Transverse colon (tissue), 4 donors: ENCODE results near the gene C3orf52. TPM values are rescaled to one million over a fixed set of nuclear protein-coding genes. Genes with fewer than 3 reads are reported as not detected.
"Not testable (repeated sequence)": the region's sequence is repeated elsewhere in the genome, so short reads cannot be mapped to it uniquely, and the experiment has no call there.

Source experiments
- DNase-seq: peaks from one replicate; pipeline ENCODE4 v3.0.0-alpha.2; 2019
- H3K27ac ChIP-seq, 4 donors: fragments of 200-600 bp; sonication (generic); 2 replicates each; pipeline ENCODE4 v1.5.1; 2016 to 2018; ENCODE audit warnings: inconsistent platforms in 4 of 4
- H3K27me3 ChIP-seq: fragments of 200-600 bp; sonication (generic); 2 replicates; pipeline ENCODE4 v1.5.1; 2017; ENCODE audit warnings: inconsistent platforms
- H3K36me3 ChIP-seq, 4 donors: fragments of 200-600 bp; sonication (generic); 2 replicates each; pipeline ENCODE4 v1.5.1; 2017 to 2019; ENCODE audit warnings: inconsistent platforms in 4 of 4
- H3K4me1 ChIP-seq, 4 donors: fragments of 200-600 bp; sonication (generic); 2 replicates each; pipeline ENCODE4 v1.5.1; 2017 to 2020; ENCODE audit warnings: inconsistent platforms in 4 of 4
- H3K4me3 ChIP-seq, 4 donors: fragments of 200-600 bp; sonication (generic); 1 replicate in 1 of 4; 2 replicates in 3 of 4; pipeline versions ENCODE4 v1.5.1 to v1.6.1; 2017 to 2019; ENCODE audit warnings: inconsistent platforms in 4 of 4
- H3K9me3 ChIP-seq, 2 donors: fragments of 200-600 bp; sonication (generic); 2 replicates each; pipeline ENCODE4 v1.5.1; 2017 to 2019; ENCODE audit warnings: inconsistent platforms in 2 of 2
- CTCF ChIP-seq, 5 experiments: fragments of 200-600 bp in 3 of 5; fragments of 450-650 bp in 2 of 5; sonication (generic) in 3 of 5; IDR thresholded peaks; 1 replicate in 2 of 5; 2 replicates in 3 of 5; pipeline ENCODE4 v1.5.1; 2016 to 2017; ENCODE audit warnings: antibody characterized with exemption in 5 of 5, inconsistent platforms in 3 of 5, mild to moderate bottlenecking in 2 of 5, moderate library complexity in 1 of 5
- EP300 ChIP-seq: sonication (generic); formaldehyde crosslinking; IDR thresholded peaks from one replicate; pipeline ENCODE4 v1.6.1; 2017; ENCODE audit warnings: antibody characterized with exemption, low read depth
- POLR2A ChIP-seq: fragments of 450-650 bp; IDR thresholded peaks from one replicate; pipeline ENCODE4 v1.6.1; 2016; ENCODE audit warnings: antibody characterized with exemption, mild to moderate bottlenecking, moderate library complexity
- POLR2AphosphoS5 ChIP-seq, 3 donors: sonication (generic); formaldehyde crosslinking; IDR thresholded peaks; one replicate each; pipeline ENCODE4 v1.6.1; 2016; ENCODE audit warnings: antibody characterized with exemption in 3 of 3
- WGBS, 2 donors: methylation state at CpG; one replicate each; pipeline ENCODE4 v1.1.5; 2018; ENCODE audit warnings: low coverage in 1 of 2; 5-methylcytosine and 5-hydroxymethylcytosine counted together
- in situ Hi-C, 4 donors: fragments of 200-750 bp; cut with MboI; loops; one replicate each; pipeline versions ENCODE4 v1.15.0 to v1.15.1; 2017; ENCODE audit warnings: low sequenced_read_pairs in 3 of 4, low pct_ligation_motif_present in 1 of 4, low pct_unique_long_range_greater_than_20kb in 1 of 4
- intact Hi-C: fragments of 100-400 bp; cut with DNase I; formaldehyde crosslinking; loops from one replicate; pipeline ENCODE4 v1.15.1; 2023; ENCODE audit warnings: low total_unique reads
- total RNA-seq, 4 donors: library from RNA; depleted of rRNA; stranded (reverse); fragments of >200 nt; gene quantifications; one replicate each; pipeline ENCODE4 v1.1.0, GENCODE V29; 2016

The C3orf52 gene, protein sequence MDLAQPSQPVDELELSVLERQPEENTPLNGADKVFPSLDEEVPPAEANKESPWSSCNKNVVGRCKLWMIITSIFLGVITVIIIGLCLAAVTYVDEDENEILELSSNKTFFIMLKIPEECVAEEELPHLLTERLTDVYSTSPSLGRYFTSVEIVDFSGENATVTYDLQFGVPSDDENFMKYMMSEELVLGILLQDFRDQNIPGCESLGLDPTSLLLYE
- 10 to 100 TPM; 26.9 to 65.7 (median 47.1) TPM for total RNA-seq

DNA sequence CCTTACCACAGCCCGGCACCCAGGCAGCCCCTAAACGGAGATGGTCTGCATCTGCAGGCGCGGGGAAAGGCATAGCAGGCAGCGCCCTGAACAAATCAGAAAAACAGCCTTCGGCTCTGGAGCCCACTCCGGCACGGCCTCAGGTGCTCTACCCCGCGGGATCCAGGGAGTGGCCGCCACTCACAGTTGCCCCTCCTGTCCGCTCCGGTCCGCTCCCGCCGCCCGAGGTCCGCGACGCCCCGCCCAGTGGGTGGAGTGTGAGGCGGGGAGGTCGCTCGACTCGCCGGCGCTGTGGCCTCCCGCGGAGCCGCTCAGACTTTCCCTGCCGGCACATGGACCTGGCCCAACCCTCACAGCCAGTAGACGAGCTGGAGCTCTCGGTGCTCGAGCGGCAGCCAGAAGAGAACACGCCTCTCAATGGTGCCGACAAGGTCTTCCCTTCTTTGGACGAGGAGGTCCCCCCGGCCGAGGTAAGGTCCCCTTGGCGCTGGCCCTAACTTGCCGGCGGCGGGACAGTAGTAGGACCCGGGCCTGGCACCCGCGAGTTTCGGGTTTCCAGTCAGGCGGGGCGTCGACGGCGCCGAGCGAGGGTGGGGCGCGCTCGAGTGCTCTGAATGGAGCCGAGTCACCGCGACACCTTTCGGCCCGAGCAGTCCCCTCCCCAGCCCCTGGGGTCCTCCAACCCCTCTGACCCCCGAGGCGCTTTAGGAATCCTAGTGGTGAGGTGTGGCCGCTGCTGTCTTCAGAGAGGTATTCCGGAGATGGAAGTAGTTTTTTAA, at the start of gene C3orf52:
TSS of gene C3orf52 (plus strand) at position 314 of the 779 bp plus-strand sequence. CDS start at position 333, 19 bp downstream.
- Histone ChIP-seq H3K4me1 (peaks cover 6 to 59% (median 28%) of the 10 kb centered on the region in 4 donors), H3K27ac (peak within 1 kb of the TSS; percentile 79 to 85 (median 83)), H3K36me3 (no peaks in the 10 kb centered on the region), H3K27me3 (no peaks in the 10 kb centered on the region), H3K4me3 (peak within 1 kb of the TSS; percentile 42 to 66 (median 46)), H3K9me3 (no peaks in the 10 kb centered on the region)
- in situ Hi-C loops: no loop called here
- intact Hi-C loops: no loop called here
- TF ChIP-seq POLR2A (peak; percentile 93), EP300 (no peak), CTCF (IDR thresholded peaks at IDR 0.05) (peak; percentile 5 to 29 (median 16)), POLR2AphosphoS5 (IDR thresholded peaks at IDR 0.05) (peak; percentile 78 to 94 (median 90))
- WGBS, 2 donors: 0 to 1% methylated on average over 4 to 51 of the region's 67 CpGs
- DNase-seq: peak; percentile 93

GRCh38 chr3:112037194-112037593, 49.0 kb upstream of the C3orf52 start:
- WGBS, 2 donors: 53 to 62% methylated on average over 3 to 4 of the region's 4 CpGs
- H3K27ac ChIP-seq, in situ Hi-C loops, H3K4me1 ChIP-seq, intact Hi-C loops, H3K9me3 ChIP-seq, DNase-seq, H3K36me3 ChIP-seq, H3K27me3 ChIP-seq, H3K4me3 ChIP-seq: not testable (repeated sequence)

GRCh38 chr3:112038863-112039262, 47.3 kb upstream of the C3orf52 start:
- intact Hi-C loops: no loop called here
- in situ Hi-C loops: no loop called here
- no peak overlapping the region for H3K27ac ChIP-seq
- no peaks in the 10 kb centered on the region for H3K36me3 ChIP-seq
- DNase-seq: no peak
- peaks cover 0 to 6% (median 2%) of the 10 kb centered on the region in 4 donors for H3K4me1 ChIP-seq
- WGBS, 2 donors: 78 to 81% methylated on average over 3 of the region's 3 CpGs
- H3K9me3 ChIP-seq: no peaks in the 10 kb centered on the region
- TF ChIP-seq CTCF (IDR thresholded peaks at IDR 0.05): no peak
- TF ChIP-seq EP300: no peak
- no peak for TF ChIP-seq POLR2AphosphoS5 (IDR thresholded peaks at IDR 0.05)
- no peak for TF ChIP-seq POLR2A
- no peak overlapping the region for H3K4me3 ChIP-seq
- H3K27me3 ChIP-seq: no peaks in the 10 kb centered on the region

- intact Hi-C loops (no loop called here), in situ Hi-C loops (no loop called here)
- H3K27me3 ChIP-seq: no peaks in the 10 kb centered on the region
- no peak overlapping the region for H3K27ac ChIP-seq
- no peak for DNase-seq
- H3K36me3 ChIP-seq: no peaks in the 10 kb centered on the region
- no peaks in the 10 kb centered on the region for H3K9me3 ChIP-seq
- no peak overlapping the region for H3K4me3 ChIP-seq
- peaks cover 0 to 9% (median 2%) of the 10 kb centered on the region in 4 donors for H3K4me1 ChIP-seq
- TF ChIP-seq POLR2AphosphoS5 (IDR thresholded peaks at IDR 0.05): no peak
- TF ChIP-seq POLR2A: no peak
- TF ChIP-seq CTCF (IDR thresholded peaks at IDR 0.05): no peak
These were observed 44.9 kb upstream of the C3orf52 start for GRCh38 chr3:112041321-112041720.
